ENCODE data around the gene PER1. TPM values are rescaled to one million over a fixed set of nuclear protein-coding genes. Genes with fewer than 3 reads are reported as not detected.
A peak's percentile ranks its signal among the peaks of the same experiment; 100 is the strongest.

Gene PER1
- total RNA-seq, 3 donors from 2014 or later = 97.3 to 167 (median 115) TPM

DNA sequence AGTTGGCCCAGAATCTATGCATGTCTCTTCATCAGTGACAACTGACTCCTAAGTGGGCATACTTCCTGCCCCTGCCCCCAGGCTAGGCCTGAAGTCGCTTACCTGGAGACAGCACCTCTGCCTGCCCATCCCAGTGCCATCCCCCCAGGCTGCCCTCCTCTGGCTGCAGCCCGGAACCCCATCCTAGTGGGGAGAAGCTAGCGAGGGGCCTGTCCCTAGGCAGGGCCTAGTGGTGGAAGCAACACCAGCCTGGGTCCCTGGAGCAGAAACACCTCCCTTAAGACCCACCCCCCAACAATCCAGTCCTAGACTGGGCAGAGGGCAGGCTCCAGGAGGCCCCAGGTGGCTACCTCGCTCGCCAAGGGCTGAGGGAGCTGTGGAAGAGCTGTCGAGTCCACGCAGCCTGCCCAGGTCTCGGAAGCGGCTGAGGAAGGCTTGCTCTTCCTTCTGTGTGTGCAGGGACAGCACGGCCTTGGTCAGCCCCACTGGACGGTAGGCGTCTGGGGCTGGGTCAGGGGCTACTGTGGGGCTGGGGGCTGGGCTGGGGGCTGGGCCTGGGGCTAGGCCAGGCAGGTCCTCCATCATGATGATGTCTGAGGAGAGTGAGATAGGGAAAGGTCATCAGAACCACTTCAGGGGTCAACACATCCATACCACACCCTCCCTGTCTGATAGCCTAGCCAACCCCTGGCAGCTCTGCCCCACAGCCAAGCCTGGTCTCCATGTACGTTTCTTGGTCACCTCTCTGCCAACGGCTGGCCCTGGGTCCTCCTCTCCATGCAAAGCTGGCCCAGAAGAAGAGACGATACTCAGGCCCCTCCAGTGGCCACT, 7.6 kb downstream of the PER1 start:
- H3K4me1 ChIP-seq = no peaks in the 10 kb centered on the region
- DNase-seq (ENCODE audit: low spot score in 2 of 2) = no peak
- H3K36me3 ChIP-seq = peaks cover 52% of the 10 kb centered on the region
- no peak overlapping the region for H3K4me3 ChIP-seq
- H3K27ac ChIP-seq = peak overlapping the region; percentile 25 to 55
- TF ChIP-seq POLR2A (IDR thresholded peaks at IDR 0.05) (no peak), POLR2AphosphoS5 (IDR thresholded peaks at IDR 0.05) (no peak)
- TF ChIP-seq, protein P1, sequence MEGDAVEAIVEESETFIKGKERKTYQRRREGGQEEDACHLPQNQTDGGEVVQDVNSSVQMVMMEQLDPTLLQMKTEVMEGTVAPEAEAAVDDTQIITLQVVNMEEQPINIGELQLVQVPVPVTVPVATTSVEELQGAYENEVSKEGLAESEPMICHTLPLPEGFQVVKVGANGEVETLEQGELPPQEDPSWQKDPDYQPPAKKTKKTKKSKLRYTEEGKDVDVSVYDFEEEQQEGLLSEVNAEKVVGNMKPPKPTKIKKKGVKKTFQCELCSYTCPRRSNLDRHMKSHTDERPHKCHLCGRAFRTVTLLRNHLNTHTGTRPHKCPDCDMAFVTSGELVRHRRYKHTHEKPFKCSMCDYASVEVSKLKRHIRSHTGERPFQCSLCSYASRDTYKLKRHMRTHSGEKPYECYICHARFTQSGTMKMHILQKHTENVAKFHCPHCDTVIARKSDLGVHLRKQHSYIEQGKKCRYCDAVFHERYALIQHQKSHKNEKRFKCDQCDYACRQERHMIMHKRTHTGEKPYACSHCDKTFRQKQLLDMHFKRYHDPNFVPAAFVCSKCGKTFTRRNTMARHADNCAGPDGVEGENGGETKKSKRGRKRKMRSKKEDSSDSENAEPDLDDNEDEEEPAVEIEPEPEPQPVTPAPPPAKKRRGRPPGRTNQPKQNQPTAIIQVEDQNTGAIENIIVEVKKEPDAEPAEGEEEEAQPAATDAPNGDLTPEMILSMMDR (IDR thresholded peaks at IDR 0.05) = no peak
- H3K9me3 ChIP-seq = no peaks in the 10 kb centered on the region
- H3K27me3 ChIP-seq = no peaks in the 10 kb centered on the region
- intact Hi-C loops (cut with DNase I; ENCODE audit: low total_unique reads) = no loop called here

DNA sequence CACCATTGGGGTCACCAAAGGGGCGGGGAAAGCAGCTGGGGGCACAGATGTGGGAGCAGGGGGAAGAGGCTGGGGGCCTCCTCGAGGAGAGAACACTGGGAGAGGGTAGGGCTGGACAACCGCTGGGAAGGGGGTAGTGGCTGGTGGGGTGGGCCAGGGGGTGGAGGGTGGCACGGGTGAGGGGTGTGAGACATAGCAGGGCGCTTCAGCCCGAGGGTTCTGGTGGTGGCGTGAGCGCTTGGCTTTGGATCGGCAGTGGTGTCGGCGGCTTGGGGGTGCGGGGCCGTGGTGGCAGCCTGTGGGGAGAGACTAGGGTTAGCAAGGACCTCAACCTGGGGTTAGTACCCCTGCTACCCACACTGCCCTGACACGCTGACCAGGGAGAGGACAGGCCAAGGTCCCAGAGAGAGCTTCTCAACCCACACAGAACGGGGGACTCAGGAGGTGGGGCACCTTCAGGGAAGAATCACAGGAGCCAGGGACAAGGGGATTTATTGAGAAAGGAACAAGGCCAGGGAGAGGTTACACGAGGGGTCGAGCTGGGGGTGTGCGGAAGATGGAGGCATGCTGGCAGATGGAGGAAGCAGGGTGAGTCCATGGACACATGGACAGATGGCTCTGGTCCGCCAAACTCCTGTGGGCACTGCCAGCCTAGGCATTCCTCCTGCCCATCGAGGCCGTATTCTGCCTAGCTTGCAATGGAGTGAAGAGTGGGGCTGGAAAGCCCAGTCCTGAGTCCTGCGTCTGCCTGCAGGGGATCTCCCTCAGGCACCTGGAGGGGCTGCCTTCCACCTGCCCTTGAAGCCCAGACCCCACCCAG, 8.4 kb downstream of the PER1 start:
- DNase-seq (ENCODE audit: low spot score in 2 of 2) = peak in 1 of 2 donors; percentile 54
- Histone ChIP-seq H3K36me3 (peaks cover 49% of the 10 kb centered on the region), H3K27ac (peak overlapping the region; percentile 46 to 70), H3K4me3 (no peak overlapping the region), H3K27me3 (no peaks in the 10 kb centered on the region), H3K4me1 (no peaks in the 10 kb centered on the region), H3K9me3 (no peaks in the 10 kb centered on the region)
- intact Hi-C loops (cut with DNase I; ENCODE audit: low total_unique reads) = no loop called here
- TF ChIP-seq, protein P1 (IDR thresholded peaks at IDR 0.05) = no peak
- no peak for TF ChIP-seq POLR2AphosphoS5 (IDR thresholded peaks at IDR 0.05)
- no peak for TF ChIP-seq POLR2A (IDR thresholded peaks at IDR 0.05)

- TF ChIP-seq, protein P1 (IDR thresholded peaks at IDR 0.05) = no peak
- Histone ChIP-seq H3K36me3 (peaks cover 41% of the 10 kb centered on the region), H3K9me3 (no peaks in the 10 kb centered on the region), H3K27ac (peak overlapping the region; percentile 46 to 70), H3K4me1 (peaks cover 0 to 4% of the 10 kb centered on the region in 2 donors), H3K4me3 (no peak overlapping the region), H3K27me3 (no peaks in the 10 kb centered on the region)
- no peak for DNase-seq (ENCODE audit: low spot score in 2 of 2)
- intact Hi-C loops (cut with DNase I; ENCODE audit: low total_unique reads) = no loop called here
These were observed 9.2 kb downstream of the PER1 start for GRCh38 chr17:8142887-8143580.

DNA sequence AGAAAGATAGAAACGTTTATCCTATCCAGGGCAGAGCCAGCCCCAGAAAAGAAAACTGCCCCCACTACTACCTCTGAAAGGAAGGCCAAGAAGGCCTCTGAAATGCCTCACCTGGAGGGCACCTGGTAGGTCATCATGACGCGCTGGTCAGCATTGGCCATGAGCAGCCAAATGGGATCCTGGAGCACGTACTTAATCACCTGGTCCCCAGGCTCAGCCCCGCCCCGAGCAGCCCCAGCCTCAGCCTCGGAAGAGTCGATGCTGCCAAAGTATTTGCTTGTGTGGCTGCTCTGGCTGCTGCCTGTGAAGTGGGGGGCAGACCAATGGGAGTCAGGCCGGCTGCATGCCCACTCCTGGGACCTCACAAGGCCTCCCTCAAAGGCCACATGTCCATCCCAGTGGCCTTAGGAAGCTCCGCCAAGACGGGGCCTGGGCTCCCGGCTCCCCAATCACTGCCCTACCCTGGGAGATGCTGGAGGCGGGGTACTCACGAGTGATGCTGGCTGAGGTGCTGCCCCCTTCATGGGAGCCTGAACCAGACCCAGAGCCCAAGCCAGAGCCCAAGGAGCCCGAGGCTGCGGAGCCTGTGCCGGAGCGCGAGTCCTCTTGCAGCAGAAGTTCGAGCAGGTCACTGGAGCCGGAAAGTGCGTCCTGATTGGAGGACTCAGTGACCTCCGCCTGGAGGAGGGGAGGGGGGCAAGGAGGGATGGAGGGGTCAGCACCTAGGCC, 9.9 kb downstream of the PER1 start:
- Histone ChIP-seq H3K27ac (peak overlapping the region; percentile 46 to 70), H3K9me3 (no peaks in the 10 kb centered on the region), H3K27me3 (no peaks in the 10 kb centered on the region), H3K4me3 (no peak overlapping the region), H3K36me3 (peaks cover 34% of the 10 kb centered on the region), H3K4me1 (peaks cover 0 to 7% of the 10 kb centered on the region in 2 donors)
- TF ChIP-seq, protein P1 (IDR thresholded peaks at IDR 0.05) = no peak
- TF ChIP-seq POLR2AphosphoS5 (IDR thresholded peaks at IDR 0.05) (no peak), POLR2A (IDR thresholded peaks at IDR 0.05) (no peak)
- intact Hi-C loops (cut with DNase I; ENCODE audit: low total_unique reads) = no loop called here
- no peak for DNase-seq (ENCODE audit: low spot score in 2 of 2)
